Measurements from ENCODE around the gene GSTT4. TPM values are rescaled to one million over a fixed set of nuclear protein-coding genes. Genes with fewer than 3 reads are reported as not detected.
"Not testable (repeated sequence)": the region's sequence is repeated elsewhere in the genome, so short reads cannot be mapped to it uniquely, and the experiment has no call there.

The GSTT4 gene
- total RNA-seq, 1 donor = not detected

GRCh38 chr22:23993080-23993479, 12.2 kb downstream of the GSTT4 start:
- H3K4me2 ChIP-seq (ENCODE audit: insufficient read depth, low read length); H2AFZ ChIP-seq (ENCODE audit: low read length); H3K9me3 ChIP-seq (ENCODE audit: low read depth, low read length); H3K79me2 ChIP-seq (ENCODE audit: insufficient read depth, low read length); H4K20me1 ChIP-seq (ENCODE audit: insufficient read depth, low read length); H3K27ac ChIP-seq (ENCODE audit: low read depth, low read length); H3K4me3 ChIP-seq (ENCODE audit: insufficient read depth, low read length); DNase-seq (ENCODE audit: insufficient read length, low spot score, missing footprints); H3K36me3 ChIP-seq (ENCODE audit: insufficient read depth, low read length); H3K4me1 ChIP-seq (ENCODE audit: insufficient read depth, low read length); H3K27me3 ChIP-seq (ENCODE audit: insufficient read depth, low read length): not testable (repeated sequence)

GRCh38 chr22:23989583-23990244, 15.5 kb downstream of the GSTT4 start:
- not testable (repeated sequence) for H3K4me3 ChIP-seq (ENCODE audit: insufficient read depth, low read length); H3K79me2 ChIP-seq (ENCODE audit: insufficient read depth, low read length); DNase-seq (ENCODE audit: insufficient read length, low spot score, missing footprints); H3K9me3 ChIP-seq (ENCODE audit: low read depth, low read length); H3K27me3 ChIP-seq (ENCODE audit: insufficient read depth, low read length); H4K20me1 ChIP-seq (ENCODE audit: insufficient read depth, low read length); H3K4me1 ChIP-seq (ENCODE audit: insufficient read depth, low read length); H2AFZ ChIP-seq (ENCODE audit: low read length); H3K4me2 ChIP-seq (ENCODE audit: insufficient read depth, low read length); H3K36me3 ChIP-seq (ENCODE audit: insufficient read depth, low read length); H3K27ac ChIP-seq (ENCODE audit: low read depth, low read length)

- H2AFZ ChIP-seq (ENCODE audit: low read length); H3K79me2 ChIP-seq (ENCODE audit: insufficient read depth, low read length); H3K27me3 ChIP-seq (ENCODE audit: insufficient read depth, low read length); H3K9me3 ChIP-seq (ENCODE audit: low read depth, low read length); H3K4me2 ChIP-seq (ENCODE audit: insufficient read depth, low read length); DNase-seq (ENCODE audit: insufficient read length, low spot score, missing footprints); H4K20me1 ChIP-seq (ENCODE audit: insufficient read depth, low read length); H3K36me3 ChIP-seq (ENCODE audit: insufficient read depth, low read length); H3K4me1 ChIP-seq (ENCODE audit: insufficient read depth, low read length); H3K4me3 ChIP-seq (ENCODE audit: insufficient read depth, low read length); H3K27ac ChIP-seq (ENCODE audit: low read depth, low read length): not testable (repeated sequence)
Measured at GRCh38 chr22:23986538-23987178, 18.6 kb downstream of the GSTT4 start.

DNA sequence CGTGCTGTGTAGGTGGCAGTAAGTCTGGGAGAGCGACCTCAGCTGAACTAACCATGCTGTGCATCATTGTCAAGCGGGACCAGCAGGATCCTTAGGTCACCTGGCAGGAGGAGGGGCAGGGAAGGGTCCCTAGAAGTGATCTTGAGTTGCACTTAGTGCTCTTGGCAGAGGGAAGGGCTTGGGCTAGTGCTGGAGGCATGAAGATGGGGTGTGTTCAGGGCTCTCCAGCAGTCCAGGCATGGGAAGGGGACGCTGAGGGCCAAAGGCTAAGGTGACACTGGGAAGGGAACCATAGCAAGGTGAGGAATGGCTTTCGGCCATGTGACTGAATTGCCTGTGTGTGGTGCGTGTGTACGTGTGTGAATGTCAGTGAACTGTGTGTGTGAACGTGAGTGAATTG, 19.2 kb downstream of the GSTT4 start:
- not testable (repeated sequence) for H4K20me1 ChIP-seq (ENCODE audit: insufficient read depth, low read length); DNase-seq (ENCODE audit: insufficient read length, low spot score, missing footprints); H3K36me3 ChIP-seq (ENCODE audit: insufficient read depth, low read length)

GRCh38 chr22:23984430-23984829, 20.8 kb downstream of the GSTT4 start:
- no peaks in the 10 kb centered on the region for H3K79me2 ChIP-seq (ENCODE audit: insufficient read depth, low read length)
- H3K36me3 ChIP-seq (ENCODE audit: insufficient read depth, low read length) = no peaks in the 10 kb centered on the region
- peak; percentile 35 for DNase-seq (ENCODE audit: insufficient read length, low spot score, missing footprints)
- peaks cover under 1% of the 10 kb centered on the region for H3K4me1 ChIP-seq (ENCODE audit: insufficient read depth, low read length)
- H3K4me2 ChIP-seq (ENCODE audit: insufficient read depth, low read length) = no peak overlapping the region
- no peak overlapping the region for H3K4me3 ChIP-seq (ENCODE audit: insufficient read depth, low read length)
- no peaks in the 10 kb centered on the region for H3K9me3 ChIP-seq (ENCODE audit: low read depth, low read length)
- no peaks in the 10 kb centered on the region for H4K20me1 ChIP-seq (ENCODE audit: insufficient read depth, low read length)
- H3K27ac ChIP-seq (ENCODE audit: low read depth, low read length) = no peak overlapping the region
- TF ChIP-seq CTCF (IDR thresholded peaks at IDR 0.05; ENCODE audit: extremely low read depth, low read depth, low read length) = peak; percentile 53
- no peaks in the 10 kb centered on the region for H3K27me3 ChIP-seq (ENCODE audit: insufficient read depth, low read length)
- H2AFZ ChIP-seq (ENCODE audit: low read length) = no peak overlapping the region

More for the DNA sequence above, 19.2 kb downstream of the GSTT4 start:
- H3K4me3 ChIP-seq (ENCODE audit: insufficient read depth, low read length); H2AFZ ChIP-seq (ENCODE audit: low read length); H3K4me1 ChIP-seq (ENCODE audit: insufficient read depth, low read length); H3K9me3 ChIP-seq (ENCODE audit: low read depth, low read length); H3K27me3 ChIP-seq (ENCODE audit: insufficient read depth, low read length); H3K27ac ChIP-seq (ENCODE audit: low read depth, low read length); H3K4me2 ChIP-seq (ENCODE audit: insufficient read depth, low read length); H3K79me2 ChIP-seq (ENCODE audit: insufficient read depth, low read length): not testable (repeated sequence)

- not testable (repeated sequence) for H3K4me3 ChIP-seq (ENCODE audit: insufficient read depth, low read length); DNase-seq (ENCODE audit: insufficient read length, low spot score, missing footprints); H2AFZ ChIP-seq (ENCODE audit: low read length); H3K4me2 ChIP-seq (ENCODE audit: insufficient read depth, low read length); H3K27ac ChIP-seq (ENCODE audit: low read depth, low read length); H3K27me3 ChIP-seq (ENCODE audit: insufficient read depth, low read length); H4K20me1 ChIP-seq (ENCODE audit: insufficient read depth, low read length); H3K79me2 ChIP-seq (ENCODE audit: insufficient read depth, low read length); H3K4me1 ChIP-seq (ENCODE audit: insufficient read depth, low read length); H3K9me3 ChIP-seq (ENCODE audit: low read depth, low read length); H3K36me3 ChIP-seq (ENCODE audit: insufficient read depth, low read length)
Measured at GRCh38 chr22:23980567-23980966, 24.7 kb downstream of the GSTT4 start.

DNA sequence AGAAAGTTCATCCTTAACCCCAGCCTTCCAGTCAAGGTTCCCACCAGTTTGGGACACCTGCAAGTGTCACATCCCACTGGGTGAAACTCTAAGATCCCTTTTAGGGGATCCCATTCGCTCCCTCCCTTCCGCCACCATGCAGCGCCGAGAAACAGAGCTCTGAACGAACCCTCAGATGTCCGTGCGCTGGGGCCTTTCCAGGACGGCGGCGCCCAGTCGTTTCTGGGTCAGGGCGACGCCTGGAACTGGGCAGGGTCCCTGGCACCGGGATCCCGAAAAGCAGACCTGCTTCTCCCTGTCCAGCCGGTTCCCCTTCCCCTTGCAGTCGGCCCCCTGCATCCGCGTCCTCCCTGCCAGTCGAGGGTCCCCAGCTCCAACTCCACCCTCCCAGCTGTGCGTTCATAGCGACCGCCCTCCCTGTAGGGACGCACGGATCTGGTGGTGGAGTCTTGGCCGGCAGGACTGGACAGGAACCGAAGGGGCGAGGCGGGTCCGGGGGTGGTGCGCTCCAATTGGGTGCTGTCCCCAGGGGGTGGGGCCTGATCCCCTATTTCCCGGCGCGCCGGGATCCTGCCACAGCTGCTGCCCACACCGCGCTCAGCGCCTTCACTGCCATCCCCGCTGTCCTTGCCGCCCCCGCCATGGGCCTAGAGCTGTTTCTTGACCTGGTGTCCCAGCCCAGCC, 25.6 kb downstream of the GSTT4 start, which contains the start of gene GSTT2:
GSTT2 (plus strand) TSS at position 578 of the 684 bp plus-strand sequence.
- not testable (repeated sequence) for H3K4me2 ChIP-seq (ENCODE audit: insufficient read depth, low read length); H3K4me1 ChIP-seq (ENCODE audit: insufficient read depth, low read length); H2AFZ ChIP-seq (ENCODE audit: low read length); H3K27me3 ChIP-seq (ENCODE audit: insufficient read depth, low read length); H3K79me2 ChIP-seq (ENCODE audit: insufficient read depth, low read length); H4K20me1 ChIP-seq (ENCODE audit: insufficient read depth, low read length); H3K27ac ChIP-seq (ENCODE audit: low read depth, low read length); H3K36me3 ChIP-seq (ENCODE audit: insufficient read depth, low read length); H3K9me3 ChIP-seq (ENCODE audit: low read depth, low read length); H3K4me3 ChIP-seq (ENCODE audit: insufficient read depth, low read length); DNase-seq (ENCODE audit: insufficient read length, low spot score, missing footprints)

DNA sequence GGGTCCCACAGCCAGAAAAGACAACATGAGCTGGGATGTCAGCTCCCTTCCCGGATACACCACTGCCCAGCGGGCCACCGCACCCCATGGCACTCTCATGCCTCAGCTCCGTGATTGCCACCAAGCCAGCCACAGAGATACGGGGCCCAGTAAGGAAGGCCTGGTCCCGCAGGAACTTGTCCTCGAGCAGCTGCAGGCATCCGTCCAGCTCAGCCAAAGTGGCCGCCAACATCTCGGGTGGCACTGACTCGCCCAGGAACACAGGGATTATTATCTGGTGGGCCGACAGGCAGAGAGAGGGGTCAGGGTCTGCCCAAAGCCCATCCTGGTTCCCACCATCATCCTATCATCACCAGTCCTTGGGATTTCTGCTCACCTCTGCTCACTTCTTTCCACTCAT, 27.9 kb downstream of the GSTT4 start:
- H4K20me1 ChIP-seq (ENCODE audit: insufficient read depth, low read length); H3K36me3 ChIP-seq (ENCODE audit: insufficient read depth, low read length): not testable (repeated sequence)

More for the DNA sequence above, 27.9 kb downstream of the GSTT4 start:
- not testable (repeated sequence) for H3K4me2 ChIP-seq (ENCODE audit: insufficient read depth, low read length); H3K4me3 ChIP-seq (ENCODE audit: insufficient read depth, low read length); H3K27me3 ChIP-seq (ENCODE audit: insufficient read depth, low read length); H3K4me1 ChIP-seq (ENCODE audit: insufficient read depth, low read length); DNase-seq (ENCODE audit: insufficient read length, low spot score, missing footprints); H3K27ac ChIP-seq (ENCODE audit: low read depth, low read length); H2AFZ ChIP-seq (ENCODE audit: low read length); H3K79me2 ChIP-seq (ENCODE audit: insufficient read depth, low read length); H3K9me3 ChIP-seq (ENCODE audit: low read depth, low read length)

All from osteoblast (primary cell).